ENCODE measurements around the gene TPRN. TPM values are rescaled to one million over a fixed set of nuclear protein-coding genes. Genes with fewer than 3 reads are reported as not detected.
A peak's percentile ranks its signal among the peaks of the same experiment; 100 is the strongest.

Gene TPRN
- total and polyA plus RNA-seq, 2 of the 4 experiments (the other 2 are of a cell fraction), result 1.8 to 5.3 TPM

GRCh38 chr9:137218212-137218753 is 17.7 kb upstream of the TPRN start:
- in situ Hi-C loops (cut with MboI; ENCODE audit: low sequenced_read_pairs) (no loop called here), intact Hi-C loops (cut with micrococcal nuclease) (no loop called here), dilution Hi-C loops (cut with HindIII; ENCODE audit: low sequenced_read_pairs, unreplicated experiment) (no loop called here)
- H2BK120ac ChIP-seq (ENCODE audit: low read depth, low read length), result no peak overlapping the region
- no peak overlapping the region for H2BK15ac ChIP-seq (ENCODE audit: low read depth, low read length)
- ATAC-seq (ENCODE audit: low read depth) (no peak), DNase-seq (no peak)
- H3K56ac ChIP-seq (ENCODE audit: extremely low read depth, insufficient read depth, low read length), result no peak overlapping the region
- H3K9me1 ChIP-seq (ENCODE audit: insufficient read depth, low read length), result peaks cover 3% of the 10 kb centered on the region; the same call in 1 of the 2 replicates
- no peak overlapping the region for H2AK9ac ChIP-seq (replicated peaks; ENCODE audit: low read depth, low read length, poor library complexity)
- no peak overlapping the region for H3K18ac ChIP-seq (ENCODE audit: low read depth, low read length)
- peak overlapping the region; percentile 61 for H2AFZ ChIP-seq (replicated peaks; ENCODE audit: low read length, poor library complexity)
- H3K14ac ChIP-seq (replicated peaks; ENCODE audit: low read depth, low read length), result no peak overlapping the region
- H3K36me3 ChIP-seq (ENCODE audit: control insufficient read depth, insufficient read depth, low read length), result peaks cover 16% of the 10 kb centered on the region
- 91% methylated on average over 11 of the region's 30 CpGs; no CpG with 5 or more reads in 1 of the 2 experiments for WGBS, 2 experiments (ENCODE audit: extremely low coverage in 2 of 2, insufficient read length in 1 of 2)
- H2AK5ac ChIP-seq (ENCODE audit: low read depth, low read length), result no peak overlapping the region
- H3K27ac ChIP-seq (ENCODE audit: insufficient read depth, low read length), result no peak overlapping the region; the same call in 1 of the 2 replicates
- no TSS peak for BruUV-seq (replicated peaks)
- CTCF ChIA-PET, result no interaction called here
- H3K79me1 ChIP-seq (ENCODE audit: low read depth in 1 of 2, low read length in 2 of 2), result peaks cover 0 to 4% of the 10 kb centered on the region in 2 experiments; a peak in 1 of 4 replicates
- no peak overlapping the region for H3K23ac ChIP-seq (ENCODE audit: low read depth, low read length)
- H2BK20ac ChIP-seq (ENCODE audit: low read depth, low read length), result no peak overlapping the region
- H4K5ac ChIP-seq (ENCODE audit: low read depth, low read length), result no peak overlapping the region
- no peak overlapping the region; a peak in 1 of 4 replicates for H4K8ac ChIP-seq (ENCODE audit: low read depth in 2 of 2, low read length in 2 of 2)
- H3K4me3 ChIP-seq (ENCODE audit: insufficient read depth, low read depth, low read length), result no peak overlapping the region
- H3K4me1 ChIP-seq (ENCODE audit: control insufficient read depth, insufficient read depth, low read length), result peaks cover 14% of the 10 kb centered on the region
- H3K27me3 ChIP-seq (ENCODE audit: control insufficient read depth, insufficient read depth, low read length), result no peaks in the 10 kb centered on the region
- no peak overlapping the region for H3K9ac ChIP-seq (ENCODE audit: low read depth, low read length)
- no peak overlapping the region for H2BK5ac ChIP-seq (ENCODE audit: low read depth, low read length, poor library complexity, severe bottlenecking)
- H4K91ac ChIP-seq (ENCODE audit: insufficient read depth, low read depth, low read length), result no peak overlapping the region
- H3K9me3 ChIP-seq (ENCODE audit: control insufficient read depth, insufficient read depth, low read length), result no peaks in the 10 kb centered on the region
- H3K4ac ChIP-seq (ENCODE audit: low read depth, low read length), result no peak overlapping the region
- no peak overlapping the region for H3K4me2 ChIP-seq (ENCODE audit: low read depth, low read length)
- TF ChIP-seq BHLHE40 (IDR thresholded peaks at IDR 0.05; ENCODE audit: low read depth, low read length) (no peak), RAD21 (IDR thresholded peaks at IDR 0.05; ENCODE audit: low read length) (no peak), USF2 (IDR thresholded peaks at IDR 0.05; ENCODE audit: low read depth, low read length) (no peak), RFX5 (IDR thresholded peaks at IDR 0.05; ENCODE audit: low read depth, low read length) (no peak), MAFK (IDR thresholded peaks at IDR 0.05; ENCODE audit: low read depth, low read length) (no peak), FOS (IDR thresholded peaks at IDR 0.05; ENCODE audit: low read depth, low read length) (no peak)
- POLR2A ChIA-PET (ENCODE audit: unreplicated experiment), result no interaction called here
- H4K20me1 ChIP-seq (ENCODE audit: insufficient read depth, low read length), result no peaks in the 10 kb centered on the region
